NCI-H524 (cell line): Measurements from ENCODE around the gene SBF2.

Experiments used
- DNase-seq, 2 experiments: peaks; one replicate each; lab custom pipeline; 2025; lab: John Stamatoyannopoulos, UW

SBF2 gene

DNA sequence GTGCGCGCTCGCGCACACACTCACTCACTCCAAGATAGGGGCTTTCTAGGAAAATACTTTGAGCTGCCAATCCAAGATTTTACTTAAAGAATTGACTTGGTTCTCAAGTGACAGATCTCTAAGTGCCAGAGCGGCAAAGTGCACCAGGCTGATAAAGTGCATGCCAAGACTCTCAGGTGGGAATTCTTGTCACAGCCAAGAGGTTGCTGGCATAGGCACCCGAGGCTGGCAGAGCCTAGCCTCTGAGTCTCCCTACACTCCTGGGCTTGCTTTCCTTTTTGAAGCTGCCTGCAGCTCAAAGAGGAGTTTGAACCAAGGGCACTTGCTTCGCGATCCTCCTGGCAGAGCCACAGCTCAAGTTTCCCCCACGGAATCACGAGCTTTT lies 8.3 kb upstream of the SBF2 start:
- DNase-seq: no peak

DNA sequence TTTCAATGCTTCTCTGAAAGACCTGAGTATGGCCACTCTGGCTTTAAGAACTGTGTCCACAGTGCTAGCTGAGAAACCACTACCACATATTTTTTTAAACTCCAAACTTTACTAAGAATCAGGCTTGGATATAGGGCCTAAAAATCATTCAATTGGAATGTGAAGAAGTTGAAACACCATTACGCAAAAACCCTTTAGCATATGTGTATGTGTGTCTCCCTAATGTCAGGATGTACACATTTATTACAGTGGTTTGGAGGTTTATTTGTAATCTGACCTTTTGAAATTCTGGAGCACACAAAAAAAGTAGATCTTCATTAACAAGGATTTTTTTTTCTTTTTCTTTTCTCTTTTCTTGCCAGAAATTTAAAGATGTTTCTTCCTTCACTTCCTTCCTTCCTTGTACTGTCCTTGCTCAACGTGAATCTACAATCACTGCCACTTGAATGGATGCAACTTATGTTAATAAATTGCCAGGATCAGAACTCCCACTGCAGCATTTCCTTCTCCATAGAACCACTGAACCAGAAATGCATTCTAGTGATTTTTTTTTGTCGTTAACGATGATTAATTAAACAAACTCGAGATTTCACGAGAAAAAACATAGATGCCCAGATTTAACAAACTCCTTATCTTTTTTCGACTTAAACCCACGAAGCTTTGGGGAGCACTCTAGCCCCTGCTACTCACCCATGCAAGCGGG lies 7.8 kb upstream of the SBF2 start:
- no peak for DNase-seq

- no peak for DNase-seq
Observed at GRCh38 chr11:10298342-10298741, 4.3 kb upstream of the SBF2 start.

GRCh38 chr11:10295064-10295901 lies 1.3 kb upstream of the SBF2 start:
- no peak for DNase-seq

GRCh38 chr11:10294290-10294953 lies 403 bp upstream of the SBF2 start:
- peak; percentile 15 to 65 for DNase-seq

- no peak for DNase-seq
Observed at GRCh38 chr11:10291801-10292638, 2.0 kb downstream of the SBF2 start.

DNA sequence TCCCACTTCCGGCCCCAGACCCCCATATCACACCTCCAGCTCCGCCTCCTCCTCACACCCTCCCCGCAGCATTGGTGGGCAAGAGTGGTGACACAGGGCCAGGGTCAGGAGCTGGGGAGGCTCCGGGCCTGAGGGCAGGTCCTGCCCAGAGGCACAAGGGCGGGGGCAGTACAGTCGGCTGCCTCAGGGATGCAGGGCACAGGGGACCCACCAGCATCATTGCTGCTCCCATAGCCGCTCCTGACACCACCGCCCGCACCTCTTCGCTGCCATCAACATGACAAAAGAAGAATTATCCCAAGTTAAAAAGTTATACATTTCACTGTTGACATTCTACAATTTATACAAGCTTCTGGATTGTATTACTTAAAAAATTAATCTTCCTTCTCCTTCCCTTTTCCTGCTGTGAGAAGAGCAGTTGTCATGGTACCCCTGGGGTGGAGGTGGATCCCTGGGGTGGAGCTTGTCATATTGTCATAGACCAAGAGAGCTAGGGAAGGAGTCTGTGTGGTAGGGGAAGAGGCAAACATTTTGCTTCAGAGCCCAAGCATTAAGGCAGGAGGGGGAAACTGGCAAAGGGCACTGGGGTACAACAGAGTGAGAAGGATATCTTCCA lies 4.1 kb downstream of the SBF2 start:
- no peak for DNase-seq

GRCh38 chr11:10288881-10289764 lies 4.9 kb downstream of the SBF2 start:
- DNase-seq: no peak

DNA sequence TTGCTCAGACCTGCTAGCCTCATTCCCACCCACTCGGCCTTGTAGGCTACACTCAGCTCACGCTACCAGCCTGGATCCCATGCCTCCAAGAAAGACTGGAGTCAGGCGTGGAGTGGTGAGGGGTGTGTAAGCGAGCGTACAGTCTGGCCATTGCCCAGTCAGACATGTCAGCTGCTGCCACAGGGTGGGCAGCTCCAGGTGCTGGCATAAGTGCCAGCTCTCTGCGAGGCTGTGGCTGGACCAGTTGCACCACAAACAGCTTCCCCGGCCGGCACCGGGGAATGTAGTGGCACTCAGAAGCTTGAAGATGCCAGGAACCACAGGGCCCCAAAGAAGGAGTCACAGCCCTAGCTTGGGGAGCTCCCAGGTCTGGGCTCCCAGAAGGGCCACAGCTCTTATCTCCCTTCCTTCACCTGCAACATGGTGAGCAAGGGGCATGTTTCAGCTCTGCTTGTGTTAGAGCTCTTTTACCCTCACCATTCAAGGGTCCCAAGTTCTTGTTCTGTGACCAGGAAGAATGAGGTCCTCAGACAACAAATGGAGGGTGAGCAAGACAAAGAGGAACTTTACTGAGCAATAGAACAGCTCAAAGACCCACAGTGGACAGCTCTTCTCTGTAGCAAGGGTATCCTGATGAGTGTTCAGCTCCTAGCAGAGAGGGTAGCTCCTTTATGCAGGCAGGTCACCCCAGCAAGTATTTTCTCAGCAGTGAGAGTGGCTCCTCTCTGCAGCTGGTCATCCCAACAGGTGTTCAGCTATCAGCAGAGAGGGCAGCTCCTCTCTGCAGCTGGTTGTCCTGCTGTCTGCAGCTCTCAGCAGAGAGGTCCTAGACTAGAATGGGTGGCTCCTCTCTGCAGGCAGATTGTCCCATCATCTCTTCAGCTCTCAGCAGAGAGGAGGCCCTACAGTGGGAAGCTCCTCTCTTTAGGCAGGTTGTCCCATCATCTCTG lies 6.0 kb downstream of the SBF2 start:
- no peak for DNase-seq

DNA sequence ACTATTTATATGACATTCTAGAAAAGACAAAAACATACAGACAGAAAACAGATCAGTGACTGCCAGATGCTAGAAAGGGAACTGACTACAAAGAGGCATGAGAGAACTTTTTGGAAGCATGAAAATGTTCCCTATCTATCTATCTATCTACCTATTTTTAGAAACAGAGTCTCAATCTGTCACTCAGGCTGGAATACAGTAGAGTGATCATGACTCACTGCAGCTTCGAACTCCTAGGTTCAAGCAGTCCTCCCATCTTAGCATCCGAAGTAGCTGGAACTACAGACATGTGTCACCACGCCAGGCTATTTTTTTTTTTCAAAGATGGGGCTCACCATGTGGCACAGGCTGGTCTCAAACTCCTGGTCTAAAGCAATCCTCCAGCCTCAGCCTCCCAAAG lies 6.9 kb downstream of the SBF2 start:
- DNase-seq: no peak

DNA sequence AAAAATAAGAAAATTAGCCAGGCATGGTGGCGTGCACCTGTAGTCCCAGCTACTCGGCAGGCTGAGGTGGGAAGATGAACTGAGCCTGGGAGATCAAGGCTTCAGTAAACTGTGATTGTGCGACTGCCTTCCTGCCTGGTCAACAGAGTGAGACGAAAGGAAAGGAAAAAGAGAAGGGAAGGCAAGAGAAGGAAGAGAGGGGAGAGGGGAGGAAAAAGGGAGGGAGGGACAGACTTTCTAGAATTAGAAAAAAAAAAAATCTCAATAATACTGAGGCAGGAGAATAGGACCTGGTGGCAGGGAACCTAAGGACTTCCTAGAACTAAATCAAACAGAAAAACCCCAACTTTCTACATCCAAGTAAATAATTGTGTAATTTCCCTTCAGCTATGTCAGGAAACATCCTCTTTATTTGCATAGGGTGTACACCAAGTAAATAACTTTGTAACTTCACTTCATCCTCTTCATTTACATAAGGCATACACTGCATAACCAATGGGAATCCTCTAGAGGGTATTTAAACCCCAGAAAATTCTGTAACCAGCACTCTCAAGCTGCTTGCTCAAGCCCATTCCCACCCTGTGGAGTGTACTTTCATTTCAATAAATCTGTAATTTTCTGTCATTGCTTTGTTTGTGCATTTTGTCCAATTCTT lies 8.7 kb downstream of the SBF2 start:
- DNase-seq: no peak

GRCh38 chr11:10283991-10284390 lies 10.0 kb downstream of the SBF2 start:
- no peak for DNase-seq

GRCh38 chr11:10282117-10282516 lies 11.9 kb downstream of the SBF2 start:
- DNase-seq: no peak

- DNase-seq: no peak
Observed at GRCh38 chr11:10275714-10276113, 18.3 kb downstream of the SBF2 start.

DNA sequence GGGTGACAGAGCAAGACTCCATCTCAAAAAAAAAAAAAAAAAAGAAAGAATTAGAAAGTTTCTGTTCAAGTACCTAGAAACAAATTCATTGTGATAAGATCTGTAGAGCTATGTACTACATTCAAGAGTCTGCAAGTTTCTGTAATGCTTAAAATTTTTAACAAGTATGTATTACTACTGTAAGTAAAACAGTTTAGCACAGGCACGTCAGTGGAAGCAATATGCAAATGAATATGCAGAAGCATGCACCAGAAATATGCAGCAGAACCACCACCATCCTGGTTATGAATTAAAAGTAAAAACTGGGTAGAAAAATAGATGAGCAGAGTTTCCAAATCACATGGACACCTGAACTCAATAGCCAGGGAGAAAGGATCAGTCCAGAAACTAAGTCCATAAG lies 19.3 kb downstream of the SBF2 start:
- DNase-seq: no peak

DNA sequence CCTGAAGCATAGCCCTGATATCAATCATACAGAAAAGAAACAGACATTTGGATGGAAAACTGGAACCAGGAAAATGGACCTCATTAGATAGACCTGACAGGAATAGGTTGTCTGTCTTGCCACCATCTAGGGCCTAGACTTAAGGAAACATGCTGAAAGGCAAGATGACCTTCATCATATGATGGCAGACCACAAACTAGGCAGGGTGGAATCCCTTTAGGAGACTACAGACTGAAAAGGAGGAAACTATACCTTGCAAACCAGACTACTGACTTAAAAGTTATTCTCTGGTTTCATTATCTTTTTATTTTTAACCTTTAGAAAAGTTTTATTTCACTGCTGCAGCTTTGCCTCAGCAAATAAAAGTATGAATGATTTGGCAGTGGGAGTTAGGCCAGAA lies 20.3 kb downstream of the SBF2 start:
- no peak for DNase-seq

- DNase-seq: no peak
Observed at GRCh38 chr11:10272132-10272531, 21.9 kb downstream of the SBF2 start.

DNA sequence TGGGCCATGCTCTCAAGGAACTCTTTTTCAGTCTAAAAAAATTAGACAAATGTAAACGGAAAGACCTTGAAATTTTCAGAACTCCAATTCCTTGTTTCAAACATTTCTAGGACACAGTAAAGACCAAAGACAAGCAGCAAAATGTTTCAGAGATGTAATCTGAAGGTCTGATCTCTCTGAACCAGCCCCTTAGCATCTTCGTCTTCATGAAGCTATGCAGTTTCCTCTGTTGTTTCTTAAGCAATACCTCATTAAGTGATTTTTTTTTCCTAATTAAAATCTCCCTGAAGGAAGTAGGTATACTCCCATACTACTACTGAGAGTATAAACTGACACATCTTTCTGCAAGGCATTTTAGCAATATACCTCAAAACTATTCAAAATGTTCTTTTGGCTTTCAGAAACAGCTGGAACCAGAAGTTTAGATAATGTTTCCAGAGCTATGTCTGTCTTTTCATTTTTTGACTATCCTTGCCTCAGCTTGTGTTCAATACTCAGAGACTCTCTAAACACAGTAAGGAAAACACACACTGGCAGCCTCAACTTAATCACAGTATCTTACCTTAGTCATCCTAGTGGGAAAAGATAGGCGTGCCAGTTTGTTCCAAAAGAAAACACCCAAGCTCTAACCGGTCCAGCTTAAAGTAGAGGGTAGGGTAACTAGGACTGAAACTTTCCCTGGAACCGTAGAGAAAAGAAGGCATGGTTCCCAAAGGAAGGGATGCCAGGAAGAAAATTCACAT lies 25.1 kb downstream of the SBF2 start:
- DNase-seq: no peak
